ENCODE measurements around the gene RTP2. TPM values are rescaled to one million over a fixed set of nuclear protein-coding genes. Genes with fewer than 3 reads are reported as not detected.
"Not testable (repeated sequence)": the region's sequence is repeated elsewhere in the genome, so short reads cannot be mapped to it uniquely, and the experiment has no call there.

RTP2 gene
- total RNA-seq, 4 donors from 2014 or later = not detected

- Histone ChIP-seq H3K36me3 (no peaks in the 10 kb centered on the region), H3K4me1 (no peaks in the 10 kb centered on the region), H3K27me3 (peaks cover 8% of the 10 kb centered on the region), H3K4me3 (no peak overlapping the region), H3K9me3 (peaks cover 3% of the 10 kb centered on the region), H3K27ac (no peak overlapping the region)
- no peak for TF ChIP-seq POLR2A (IDR thresholded peaks at IDR 0.05)
- TF ChIP-seq EP300 (IDR thresholded peaks at IDR 0.05) = no peak
- TF ChIP-seq POLR2AphosphoS5 (IDR thresholded peaks at IDR 0.05) = no peak
- TF ChIP-seq CTCF (IDR thresholded peaks at IDR 0.05) = no peak
- WGBS = 66% methylated on average over 2 of the region's 2 CpGs
- no peak for DNase-seq (ENCODE audit: low spot score in 2 of 2)
These were observed 17.5 kb downstream of the RTP2 start for GRCh38 chr3:187684880-187685279.

DNA sequence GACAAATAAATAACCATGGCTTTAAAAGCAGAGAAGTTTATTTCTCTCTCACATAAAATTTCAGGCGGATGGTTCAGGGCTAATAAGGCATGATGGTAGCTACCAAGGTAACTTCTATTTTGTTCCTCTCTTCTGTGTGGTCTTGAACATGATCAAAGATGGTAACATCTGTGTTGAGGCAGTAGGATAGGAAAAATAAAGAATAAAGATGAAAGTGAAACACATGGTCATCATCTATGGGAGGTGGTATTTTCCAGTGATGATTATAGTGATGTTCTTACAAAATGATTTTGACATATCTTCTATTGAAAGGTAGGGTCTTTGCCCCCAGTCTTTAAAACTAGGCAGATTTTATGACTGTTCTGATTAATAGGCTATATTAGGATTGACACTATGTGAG is 17.9 kb downstream of the RTP2 start:
- no peaks in the 10 kb centered on the region for H3K4me1 ChIP-seq
- TF ChIP-seq POLR2A (IDR thresholded peaks at IDR 0.05) = no peak
- TF ChIP-seq EP300 (IDR thresholded peaks at IDR 0.05) = no peak
- no peak for TF ChIP-seq CTCF (IDR thresholded peaks at IDR 0.05)
- no peaks in the 10 kb centered on the region for H3K36me3 ChIP-seq
- H3K9me3 ChIP-seq = peaks cover 3% of the 10 kb centered on the region
- WGBS = 91% methylated on average over 1 of the region's 1 CpG
- H3K27me3 ChIP-seq = peaks cover 8% of the 10 kb centered on the region
- H3K27ac ChIP-seq = no peak overlapping the region
- no peak for DNase-seq (ENCODE audit: low spot score in 2 of 2)
- H3K4me3 ChIP-seq = no peak overlapping the region

- not testable (repeated sequence) for H3K36me3 ChIP-seq; H3K27ac ChIP-seq; H3K4me1 ChIP-seq; H3K9me3 ChIP-seq; H3K4me3 ChIP-seq; DNase-seq (ENCODE audit: low spot score in 2 of 2); H3K27me3 ChIP-seq
- 81% methylated on average over 11 of the region's 11 CpGs for WGBS
These were observed 20.6 kb downstream of the RTP2 start for GRCh38 chr3:187681756-187682155.

GRCh38 chr3:187679638-187680396 is 22.5 kb downstream of the RTP2 start:
- no peaks in the 10 kb centered on the region for H3K4me1 ChIP-seq
- no peaks in the 10 kb centered on the region for H3K9me3 ChIP-seq
- H3K27me3 ChIP-seq = peaks cover 6% of the 10 kb centered on the region
- H3K36me3 ChIP-seq = no peaks in the 10 kb centered on the region
- H3K4me3 ChIP-seq = no peak overlapping the region
- 30% methylated on average over 7 of the region's 7 CpGs for WGBS
- no peak for TF ChIP-seq POLR2A (IDR thresholded peaks at IDR 0.05)
- no peak for TF ChIP-seq EP300 (IDR thresholded peaks at IDR 0.05)
- no peak for TF ChIP-seq POLR2AphosphoS5 (IDR thresholded peaks at IDR 0.05)
- TF ChIP-seq CTCF (IDR thresholded peaks at IDR 0.05) = peak; percentile 81 to 87
- H3K27ac ChIP-seq = no peak overlapping the region
- DNase-seq (ENCODE audit: low spot score in 2 of 2) = peak; percentile 78 to 86

DNA sequence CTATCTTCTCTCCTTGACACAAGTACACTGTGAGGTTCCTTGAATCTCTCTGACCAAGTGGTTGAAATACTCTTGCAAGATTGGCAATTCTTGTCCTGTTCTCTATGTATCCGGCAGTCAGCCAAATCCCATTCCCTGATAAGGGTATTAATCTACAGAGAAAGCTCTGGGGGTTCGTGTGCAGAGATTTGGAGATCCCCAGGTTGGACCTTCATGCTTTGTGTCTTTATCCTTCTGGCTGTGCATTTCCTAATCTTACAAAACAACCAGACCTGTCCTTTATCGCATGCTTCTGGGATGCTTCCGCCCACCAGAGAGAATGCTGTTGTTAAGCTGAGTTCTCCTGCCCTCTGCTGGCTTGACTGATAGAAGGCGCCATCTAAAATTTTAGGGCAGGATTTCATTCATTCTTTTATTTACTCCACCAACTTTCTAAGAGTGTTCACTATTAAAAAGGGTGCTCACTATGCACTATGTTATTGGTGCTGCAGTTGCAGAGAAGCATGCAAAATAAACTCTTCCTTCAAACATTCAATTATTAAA is 23.6 kb downstream of the RTP2 start:
- H3K27me3 ChIP-seq = peaks cover 15% of the 10 kb centered on the region
- no peak overlapping the region for H3K27ac ChIP-seq
- H3K4me1 ChIP-seq = no peaks in the 10 kb centered on the region
- peak; percentile 35 for TF ChIP-seq CTCF (IDR thresholded peaks at IDR 0.05)
- no peak for TF ChIP-seq POLR2AphosphoS5 (IDR thresholded peaks at IDR 0.05)
- no peaks in the 10 kb centered on the region for H3K36me3 ChIP-seq
- 30% methylated on average over 5 of the region's 5 CpGs for WGBS
- no peaks in the 10 kb centered on the region for H3K9me3 ChIP-seq
- no peak for DNase-seq (ENCODE audit: low spot score in 2 of 2)
- H3K4me3 ChIP-seq = no peak overlapping the region

Measured in suprapubic skin (tissue), 4 donors.